Osteoblast (primary cell): Measurements from ENCODE around the gene CD226. TPM values are rescaled to one million over a fixed set of nuclear protein-coding genes. Genes with fewer than 3 reads are reported as not detected.

Experiments used
- DNase-seq: peaks from one replicate; pipeline ENCODE4 v3.0.0; 2011; ENCODE audit warnings: low spot score, mixed read lengths; ENCODE audit not compliant: insufficient read length; ENCODE audit errors: missing footprints
- H2AFZ ChIP-seq: 2 replicates; pipeline ENCODE4 v1.6.0; 2011; ENCODE audit warnings: mild to moderate bottlenecking, low read length
- H3K27ac ChIP-seq: 2 replicates; pipeline ENCODE4 v1.5.1; 2011; ENCODE audit warnings: mild to moderate bottlenecking, low read depth, low read length, moderate library complexity
- H3K27me3 ChIP-seq: 2 replicates; pipeline ENCODE4 v1.6.0; 2012; ENCODE audit warnings: mild to moderate bottlenecking, control low read depth, inconsistent platforms, low read length, moderate library complexity; ENCODE audit not compliant: insufficient read depth
- H3K36me3 ChIP-seq: 2 replicates; pipeline ENCODE4 v1.5.1; 2011; ENCODE audit warnings: mild to moderate bottlenecking, low read length, control low read depth, moderate library complexity; ENCODE audit not compliant: insufficient read depth
- H3K4me1 ChIP-seq: 2 replicates; pipeline ENCODE4 v1.5.1; 2011; ENCODE audit warnings: mild to moderate bottlenecking, low read length, control low read depth, moderate library complexity; ENCODE audit not compliant: insufficient read depth
- H3K4me2 ChIP-seq: 2 replicates; pipeline ENCODE4 v1.6.0; 2011; ENCODE audit warnings: mild to moderate bottlenecking, low read length; ENCODE audit not compliant: insufficient read depth
- H3K4me3 ChIP-seq: fragments of 200-600 bp; sonication (generic); 3 replicates; pipeline ENCODE4 v1.5.1; 2012; ENCODE audit warnings: mild to moderate bottlenecking, low read length, inconsistent platforms; ENCODE audit not compliant: insufficient read depth
- H3K79me2 ChIP-seq: 2 replicates; pipeline ENCODE4 v1.6.0; 2012; ENCODE audit warnings: mild to moderate bottlenecking, low read length, control low read depth, inconsistent platforms; ENCODE audit not compliant: insufficient read depth
- H3K9me3 ChIP-seq: 2 replicates; pipeline ENCODE4 v1.5.1; 2011; ENCODE audit warnings: low read depth, low read length, control low read depth
- H4K20me1 ChIP-seq: 2 replicates; pipeline ENCODE4 v1.6.0; 2012; ENCODE audit warnings: mild to moderate bottlenecking, low read length, control low read depth; ENCODE audit not compliant: insufficient read depth
- total RNA-seq: library from RNA; depleted of rRNA; stranded (reverse); fragments of >200 nt; gene quantifications from 2 replicates; pipeline ENCODE4 v1.2.3, GENCODE V29; 2012
- TF ChIP-seq, protein P1 (sequence below): IDR thresholded peaks from 2 replicates; pipeline ENCODE4 v1.5.1; 2011; ENCODE audit warnings: mild to moderate bottlenecking, low read depth, low read length, moderate library complexity; ENCODE audit errors: extremely low read depth

CD226 gene
- total RNA-seq, 1 donor, result 0.36 TPM

GRCh38 chr18:69854455-69854854 lies 93.2 kb downstream of the CD226 start:
- H3K27me3 ChIP-seq, result no peaks in the 10 kb centered on the region
- H3K79me2 ChIP-seq, result no peaks in the 10 kb centered on the region
- TF ChIP-seq, protein P1, sequence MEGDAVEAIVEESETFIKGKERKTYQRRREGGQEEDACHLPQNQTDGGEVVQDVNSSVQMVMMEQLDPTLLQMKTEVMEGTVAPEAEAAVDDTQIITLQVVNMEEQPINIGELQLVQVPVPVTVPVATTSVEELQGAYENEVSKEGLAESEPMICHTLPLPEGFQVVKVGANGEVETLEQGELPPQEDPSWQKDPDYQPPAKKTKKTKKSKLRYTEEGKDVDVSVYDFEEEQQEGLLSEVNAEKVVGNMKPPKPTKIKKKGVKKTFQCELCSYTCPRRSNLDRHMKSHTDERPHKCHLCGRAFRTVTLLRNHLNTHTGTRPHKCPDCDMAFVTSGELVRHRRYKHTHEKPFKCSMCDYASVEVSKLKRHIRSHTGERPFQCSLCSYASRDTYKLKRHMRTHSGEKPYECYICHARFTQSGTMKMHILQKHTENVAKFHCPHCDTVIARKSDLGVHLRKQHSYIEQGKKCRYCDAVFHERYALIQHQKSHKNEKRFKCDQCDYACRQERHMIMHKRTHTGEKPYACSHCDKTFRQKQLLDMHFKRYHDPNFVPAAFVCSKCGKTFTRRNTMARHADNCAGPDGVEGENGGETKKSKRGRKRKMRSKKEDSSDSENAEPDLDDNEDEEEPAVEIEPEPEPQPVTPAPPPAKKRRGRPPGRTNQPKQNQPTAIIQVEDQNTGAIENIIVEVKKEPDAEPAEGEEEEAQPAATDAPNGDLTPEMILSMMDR, result no peak
- DNase-seq, result no peak
- no peaks in the 10 kb centered on the region for H4K20me1 ChIP-seq
- no peaks in the 10 kb centered on the region for H3K9me3 ChIP-seq
- H3K4me3 ChIP-seq, result no peak overlapping the region
- no peaks in the 10 kb centered on the region for H3K36me3 ChIP-seq
- H2AFZ ChIP-seq, result no peak overlapping the region
- no peaks in the 10 kb centered on the region for H3K4me1 ChIP-seq
- no peak overlapping the region for H3K27ac ChIP-seq
- H3K4me2 ChIP-seq, result no peak overlapping the region

DNA sequence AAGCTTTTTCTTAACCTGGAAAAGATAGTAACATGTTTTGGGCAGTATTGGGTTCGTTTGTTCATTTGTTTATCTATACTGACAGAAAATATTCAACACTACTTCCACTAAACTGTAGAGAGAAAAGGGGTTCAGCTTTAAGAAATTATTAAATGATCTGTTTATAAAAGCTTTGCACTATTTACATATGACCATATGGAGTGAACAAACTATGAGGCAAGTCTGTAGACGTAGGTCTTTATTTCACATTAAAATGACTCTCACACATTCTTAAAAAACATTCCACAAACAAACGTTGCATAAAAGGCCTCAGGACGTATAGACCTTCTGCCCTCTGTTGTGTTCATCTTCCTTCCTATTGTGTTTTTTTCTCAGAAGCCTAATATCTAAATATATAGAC lies 94.6 kb downstream of the CD226 start:
- no peaks in the 10 kb centered on the region for H4K20me1 ChIP-seq
- no peaks in the 10 kb centered on the region for H3K4me1 ChIP-seq
- no peaks in the 10 kb centered on the region for H3K27me3 ChIP-seq
- no peak overlapping the region for H2AFZ ChIP-seq
- no peak overlapping the region for H3K27ac ChIP-seq
- no peak for DNase-seq
- H3K79me2 ChIP-seq, result no peaks in the 10 kb centered on the region
- H3K4me3 ChIP-seq, result no peak overlapping the region
- H3K4me2 ChIP-seq, result no peak overlapping the region
- no peaks in the 10 kb centered on the region for H3K9me3 ChIP-seq
- no peaks in the 10 kb centered on the region for H3K36me3 ChIP-seq
- TF ChIP-seq, protein P1, result no peak

DNA sequence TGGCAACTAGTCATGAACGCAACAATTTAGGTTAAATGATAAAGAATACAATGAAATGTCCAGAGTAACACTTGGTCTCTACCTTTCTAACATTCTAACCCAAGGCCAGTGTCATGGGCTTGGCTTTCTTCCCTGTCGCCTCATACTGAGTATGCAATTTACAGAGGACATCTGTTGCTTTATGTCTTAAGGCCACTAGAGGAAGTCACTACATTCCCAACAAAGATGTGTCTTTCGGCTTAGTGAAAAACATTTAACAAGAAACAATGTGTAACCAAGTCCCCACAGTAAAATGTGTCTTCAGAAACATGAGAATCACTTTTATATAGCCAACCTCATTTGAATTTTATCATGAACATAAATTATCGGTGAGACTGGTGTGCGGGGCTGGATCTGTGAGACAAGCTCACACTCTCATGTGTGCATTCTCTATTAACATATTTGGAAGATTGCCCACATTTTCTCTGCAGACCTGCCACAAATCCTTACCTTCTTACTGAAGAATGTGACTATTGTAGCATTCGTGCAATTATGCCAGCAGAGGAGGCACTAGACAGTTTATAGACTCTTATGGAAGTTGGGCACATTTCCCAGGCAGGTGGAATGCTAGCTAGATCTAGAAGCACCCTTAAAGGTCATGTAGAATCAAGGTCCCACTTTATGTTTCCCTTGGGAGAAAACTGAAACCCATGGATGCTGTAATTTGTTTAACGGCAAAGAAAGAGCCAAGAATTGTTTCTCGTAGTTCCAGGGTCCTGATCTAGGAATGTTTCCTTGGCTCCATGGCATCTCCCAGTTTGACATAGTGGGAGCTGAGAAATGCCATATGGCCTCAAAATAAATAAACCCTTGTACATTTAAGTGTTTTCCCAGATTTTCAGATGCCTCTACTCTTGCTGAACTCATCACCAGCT lies 101.8 kb downstream of the CD226 start:
- Histone ChIP-seq H3K27me3 (no peaks in the 10 kb centered on the region), H3K4me3 (no peak overlapping the region), H3K27ac (no peak overlapping the region), H4K20me1 (no peaks in the 10 kb centered on the region), H3K4me2 (no peak overlapping the region), H3K36me3 (no peaks in the 10 kb centered on the region), H3K79me2 (no peaks in the 10 kb centered on the region), H3K4me1 (no peaks in the 10 kb centered on the region), H2AFZ (no peak overlapping the region), H3K9me3 (no peaks in the 10 kb centered on the region)
- DNase-seq, result no peak
- TF ChIP-seq, protein P1, result no peak

DNA sequence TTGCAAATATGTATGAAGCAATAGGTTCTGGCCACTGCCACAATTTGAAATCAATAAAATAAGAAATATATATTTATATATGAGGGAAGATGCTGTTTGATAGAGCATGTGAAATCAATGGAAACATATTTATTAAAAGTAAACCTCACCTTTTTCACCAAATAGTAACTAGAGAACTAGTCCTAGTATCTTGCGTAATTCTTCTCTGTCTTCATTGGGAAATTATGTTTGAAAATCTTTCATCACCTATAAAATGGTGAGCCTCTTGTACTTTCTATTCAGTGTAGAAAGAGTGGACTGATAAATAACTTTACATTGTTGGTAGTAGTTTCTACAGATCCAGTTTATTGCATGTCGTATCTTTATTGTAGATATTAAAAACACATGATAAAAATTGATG lies 103.0 kb downstream of the CD226 start:
- Histone ChIP-seq H3K79me2 (no peaks in the 10 kb centered on the region), H3K36me3 (no peaks in the 10 kb centered on the region), H3K4me2 (no peak overlapping the region), H3K9me3 (no peaks in the 10 kb centered on the region), H3K4me3 (no peak overlapping the region), H3K27me3 (no peaks in the 10 kb centered on the region), H4K20me1 (no peaks in the 10 kb centered on the region), H2AFZ (no peak overlapping the region), H3K27ac (no peak overlapping the region), H3K4me1 (no peaks in the 10 kb centered on the region)
- no peak for DNase-seq
- TF ChIP-seq, protein P1, result no peak
